NCI-H526 treated with DMSO at 0.1 percent for 48 hours (cell line): ENCODE data around the gene ANKS4B.
"Not testable (repeated sequence)": the region's sequence is repeated elsewhere in the genome, so short reads cannot be mapped to it uniquely, and the experiment has no call there.

ENCODE experiments used
- DNase-seq: peaks from one replicate; lab custom pipeline; 2025; lab: John Stamatoyannopoulos, UW

Gene ANKS4B

GRCh38 chr16:21262779-21263639, 29.5 kb downstream of the ANKS4B start:
- DNase-seq: no peak

GRCh38 chr16:21263640-21264570, 30.4 kb downstream of the ANKS4B start:
- DNase-seq: peak; percentile 60

GRCh38 chr16:21264571-21265036, 31.1 kb downstream of the ANKS4B start:
- DNase-seq: no peak

GRCh38 chr16:21265104-21265837, 31.8 kb downstream of the ANKS4B start:
- DNase-seq: no peak

- DNase-seq: no peak
Measured at GRCh38 chr16:21267298-21267697, 33.8 kb downstream of the ANKS4B start.

- no peak for DNase-seq
Measured at GRCh38 chr16:21268236-21268635, 34.7 kb downstream of the ANKS4B start.

GRCh38 chr16:21272253-21272652, 38.8 kb downstream of the ANKS4B start:
- no peak for DNase-seq

GRCh38 chr16:21272763-21273162, 39.3 kb downstream of the ANKS4B start:
- not testable (repeated sequence) for DNase-seq

GRCh38 chr16:21274172-21274726, 40.8 kb downstream of the ANKS4B start:
- no peak for DNase-seq

GRCh38 chr16:21275529-21275928, 42.0 kb downstream of the ANKS4B start:
- no peak for DNase-seq

GRCh38 chr16:21276090-21276489, 42.6 kb downstream of the ANKS4B start:
- no peak for DNase-seq

GRCh38 chr16:21277045-21277926, 43.8 kb downstream of the ANKS4B start:
- DNase-seq: peak; percentile 18

- DNase-seq: peak; percentile 72
Measured at GRCh38 chr16:21277927-21278706, 44.6 kb downstream of the ANKS4B start, which contains the start of gene CRYM. Gene CRYM (minus strand): TSS chr16:21278290. CDS start chr16:21278251, 39 bp downstream.

GRCh38 chr16:21279501-21279900, 46.0 kb downstream of the ANKS4B start:
- no peak for DNase-seq

GRCh38 chr16:21281698-21282389, 48.3 kb downstream of the ANKS4B start:
- no peak for DNase-seq

- peak; percentile 27 for DNase-seq
Measured at GRCh38 chr16:21283521-21284289, 50.2 kb downstream of the ANKS4B start.

GRCh38 chr16:21284414-21284813, 50.9 kb downstream of the ANKS4B start:
- DNase-seq: no peak

GRCh38 chr16:21285314-21285713, 51.8 kb downstream of the ANKS4B start:
- no peak for DNase-seq
